ENCODE results near the gene ENPP6.

DNA sequence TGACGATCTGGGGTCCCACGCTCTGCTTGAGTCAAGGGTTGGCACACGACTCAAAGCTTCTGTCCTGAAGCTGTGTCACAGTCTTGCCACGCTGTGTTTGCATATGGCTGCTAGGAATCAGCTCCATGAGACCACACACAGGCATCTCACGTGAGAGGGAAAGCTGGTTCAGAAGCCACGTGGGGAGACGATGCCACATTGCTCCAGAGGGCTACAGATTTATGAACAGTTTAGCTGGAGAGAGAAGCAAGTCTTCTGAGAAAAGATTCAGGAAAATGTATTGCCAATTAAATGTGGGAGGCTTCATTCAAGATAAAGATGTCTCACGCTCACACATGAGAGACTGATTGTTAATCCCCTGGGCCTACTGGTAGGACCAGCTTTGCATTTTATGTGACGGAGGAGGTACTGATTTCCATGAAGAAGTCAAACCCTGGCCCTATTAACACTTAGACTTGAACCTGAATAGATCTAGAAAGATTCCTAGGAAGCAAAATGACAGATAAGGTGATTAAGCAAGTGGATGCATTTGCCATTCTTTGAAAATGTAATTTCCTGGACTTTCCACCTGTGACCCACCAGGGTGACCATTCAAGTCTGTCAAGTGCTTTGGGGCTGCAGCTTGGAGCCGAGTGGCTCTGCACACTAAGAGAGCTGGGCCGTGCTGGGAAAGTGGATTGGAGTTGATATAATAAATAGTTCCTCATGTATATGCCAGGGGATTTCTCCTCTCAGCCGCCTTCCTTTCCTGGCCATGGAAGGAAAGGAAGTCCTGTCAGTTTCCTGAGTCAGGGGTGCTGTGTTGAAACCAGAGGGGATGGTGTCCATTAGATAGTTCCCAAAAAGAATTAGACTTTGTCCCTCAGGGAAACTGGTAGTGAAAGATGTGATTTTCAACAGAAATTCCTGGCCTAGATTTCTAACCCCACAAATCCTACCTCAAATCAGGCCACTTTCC is 29.0 kb downstream of the ENPP6 start:
- TF ChIP-seq GATA2 (IDR thresholded peaks at IDR 0.05; ENCODE audit: low read depth, low read length) (no peak), GATA3 (IDR thresholded peaks at IDR 0.05; ENCODE audit: low read depth, low read length) (no peak)
